Stimulated activated CD8-positive, alpha-beta memory T cell treated with anti-CD3 and anti-CD28 coated beads, Interleukin-2, amount 100 ng/mL, for 1 hour (primary cell): ENCODE measurements around the gene ACVR1.
A peak's percentile ranks its signal among the peaks of the same experiment; 100 is the strongest.
"Not testable (repeated sequence)": the region's sequence is repeated elsewhere in the genome, so short reads cannot be mapped to it uniquely, and the experiment has no call there.

Experiments
- DNase-seq, 2 donors: peaks; one replicate each; pipeline ENCODE4 v3.0.0-alpha.2; 2020; ENCODE audit warnings: low read depth in 2 of 2

ACVR1 gene

GRCh38 chr2:157894694-157895435 lies 18.7 kb upstream of the ACVR1 start:
- no peak for DNase-seq

GRCh38 chr2:157893611-157894010 lies 17.5 kb upstream of the ACVR1 start:
- DNase-seq: no peak

- DNase-seq: no peak
Measured at GRCh38 chr2:157891643-157892041, 15.5 kb upstream of the ACVR1 start.

- no peak for DNase-seq
Measured at GRCh38 chr2:157890969-157891642, 15.0 kb upstream of the ACVR1 start.

GRCh38 chr2:157887946-157888345 lies 11.8 kb upstream of the ACVR1 start:
- no peak for DNase-seq

- not testable (repeated sequence) for DNase-seq
Measured at GRCh38 chr2:157884533-157884932, 8.4 kb upstream of the ACVR1 start.

GRCh38 chr2:157880927-157881326 lies 4.8 kb upstream of the ACVR1 start:
- DNase-seq: no peak

GRCh38 chr2:157877761-157878400 lies 1.8 kb upstream of the ACVR1 start:
- no peak for DNase-seq

- DNase-seq: no peak
Measured at GRCh38 chr2:157876786-157877138, 632 bp upstream of the ACVR1 start.

- DNase-seq: peak; percentile 23 to 26
Measured at GRCh38 chr2:157875641-157876065, 477 bp downstream of the ACVR1 start.

GRCh38 chr2:157874997-157875640 lies 1.0 kb downstream of the ACVR1 start:
- no peak for DNase-seq

- DNase-seq: no peak
Measured at GRCh38 chr2:157874348-157874747, 1.8 kb downstream of the ACVR1 start.

GRCh38 chr2:157872791-157873190 lies 3.3 kb downstream of the ACVR1 start:
- no peak for DNase-seq

GRCh38 chr2:157871415-157871814 lies 4.7 kb downstream of the ACVR1 start:
- DNase-seq: no peak

- DNase-seq: no peak
Measured at GRCh38 chr2:157868993-157869392, 7.1 kb downstream of the ACVR1 start.

- no peak for DNase-seq
Measured at GRCh38 chr2:157867703-157868102, 8.4 kb downstream of the ACVR1 start.

- DNase-seq: no peak
Measured at GRCh38 chr2:157866666-157867642, 9.2 kb downstream of the ACVR1 start.

- no peak for DNase-seq
Measured at GRCh38 chr2:157866202-157866601, 9.9 kb downstream of the ACVR1 start.

GRCh38 chr2:157864857-157865430 lies 11.2 kb downstream of the ACVR1 start:
- no peak for DNase-seq

- DNase-seq: no peak
Measured at GRCh38 chr2:157858846-157859245, 17.3 kb downstream of the ACVR1 start.

- no peak for DNase-seq
Measured at GRCh38 chr2:157857881-157858280, 18.2 kb downstream of the ACVR1 start.
